GM12874 (cell line): ENCODE results near the gene ARMH3.

Source experiments
- CTCF ChIP-seq: IDR thresholded peaks from 2 replicates; pipeline ENCODE4 v1.5.1; 2011; ENCODE audit warnings: low read depth, mild to moderate bottlenecking, control low read depth, low read length, moderate library complexity; ENCODE audit not compliant: insufficient read depth

ARMH3 gene

GRCh38 chr10:101878869-101879268, 177.1 kb downstream of the ARMH3 start:
- TF ChIP-seq CTCF: no peak

- no peak for TF ChIP-seq CTCF
These were observed 180.8 kb downstream of the ARMH3 start for GRCh38 chr10:101875068-101875688.

- no peak for TF ChIP-seq CTCF
These were observed 181.7 kb downstream of the ARMH3 start for GRCh38 chr10:101874252-101874651.

DNA sequence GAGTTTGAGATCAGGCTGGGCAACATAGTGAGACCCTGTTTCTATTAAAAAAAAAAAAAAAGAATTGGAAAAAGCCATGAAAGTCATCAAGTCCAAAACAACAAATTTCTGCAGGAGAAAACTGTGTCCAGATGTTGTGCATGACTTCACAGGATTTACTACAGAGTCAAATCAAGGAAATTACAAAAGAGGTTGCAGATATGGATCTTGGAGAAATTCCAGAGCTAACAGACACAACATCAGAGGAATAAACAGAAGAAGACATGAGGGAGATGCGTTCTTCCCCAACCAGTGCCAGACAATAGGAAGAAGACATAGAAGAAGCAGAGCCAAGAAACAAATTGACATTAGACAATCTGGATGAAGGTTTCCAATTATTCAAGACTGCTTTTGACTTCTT, 188.0 kb downstream of the ARMH3 start:
- TF ChIP-seq CTCF: no peak

DNA sequence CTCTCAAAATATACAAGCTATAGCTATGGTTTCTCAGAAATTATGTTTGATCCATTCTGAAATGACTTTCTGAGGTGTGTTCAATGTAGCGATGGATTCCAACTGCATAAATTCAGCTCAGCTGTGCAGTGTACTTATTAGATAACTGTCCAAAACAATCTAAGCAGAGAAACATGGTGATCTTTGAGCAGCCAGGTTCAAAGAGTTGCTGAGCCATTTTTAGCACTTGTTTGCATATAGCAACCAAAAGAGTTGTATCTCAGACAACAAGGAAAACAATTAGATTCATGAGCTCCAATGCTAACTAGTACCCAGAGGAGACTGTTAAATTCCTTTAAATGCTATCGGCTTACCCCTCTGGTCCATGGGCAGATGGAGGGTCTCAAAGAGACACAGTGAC, 196.4 kb downstream of the ARMH3 start:
- TF ChIP-seq CTCF: no peak

GRCh38 chr10:101858723-101859500, 197.1 kb downstream of the ARMH3 start:
- TF ChIP-seq CTCF: no peak

DNA sequence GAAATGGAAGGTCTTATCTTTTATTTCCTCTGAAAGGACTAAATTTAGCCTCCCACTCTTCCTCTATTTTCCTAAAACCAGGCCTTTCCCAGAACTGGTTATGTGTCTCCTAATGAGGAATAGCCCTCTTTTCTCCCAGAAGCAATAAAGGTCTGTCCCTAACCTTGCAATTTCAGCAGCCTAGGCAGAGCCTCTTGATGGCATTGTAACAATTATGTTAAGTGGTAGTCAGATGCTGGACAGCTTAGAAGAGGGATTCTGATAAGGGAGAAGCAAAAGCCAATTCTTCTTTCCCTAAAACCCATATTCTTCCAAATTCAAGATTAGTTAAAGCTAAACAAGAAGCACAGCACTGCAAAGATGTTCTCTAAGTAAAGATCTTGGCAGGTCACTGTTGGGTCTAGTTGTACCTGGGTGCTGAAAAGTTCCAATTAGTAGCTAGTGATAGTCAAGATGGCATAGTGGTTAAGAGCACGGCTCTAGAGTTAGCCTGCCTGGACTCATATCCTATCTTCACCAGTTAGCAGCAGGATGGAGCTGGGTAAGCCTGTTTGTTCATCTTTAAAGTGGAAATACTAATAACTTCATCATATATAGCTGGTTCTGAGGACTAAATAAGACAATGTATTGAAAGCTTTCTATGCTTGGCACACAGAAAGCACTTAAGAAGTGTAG, 198.0 kb downstream of the ARMH3 start:
- TF ChIP-seq CTCF: no peak
